GDM1 (cell line): ENCODE results near the gene ATAT1.

Source experiments
- DNase-seq: peaks from one replicate; lab custom pipeline; 2025; lab: John Stamatoyannopoulos, UW

The ATAT1 gene

DNA sequence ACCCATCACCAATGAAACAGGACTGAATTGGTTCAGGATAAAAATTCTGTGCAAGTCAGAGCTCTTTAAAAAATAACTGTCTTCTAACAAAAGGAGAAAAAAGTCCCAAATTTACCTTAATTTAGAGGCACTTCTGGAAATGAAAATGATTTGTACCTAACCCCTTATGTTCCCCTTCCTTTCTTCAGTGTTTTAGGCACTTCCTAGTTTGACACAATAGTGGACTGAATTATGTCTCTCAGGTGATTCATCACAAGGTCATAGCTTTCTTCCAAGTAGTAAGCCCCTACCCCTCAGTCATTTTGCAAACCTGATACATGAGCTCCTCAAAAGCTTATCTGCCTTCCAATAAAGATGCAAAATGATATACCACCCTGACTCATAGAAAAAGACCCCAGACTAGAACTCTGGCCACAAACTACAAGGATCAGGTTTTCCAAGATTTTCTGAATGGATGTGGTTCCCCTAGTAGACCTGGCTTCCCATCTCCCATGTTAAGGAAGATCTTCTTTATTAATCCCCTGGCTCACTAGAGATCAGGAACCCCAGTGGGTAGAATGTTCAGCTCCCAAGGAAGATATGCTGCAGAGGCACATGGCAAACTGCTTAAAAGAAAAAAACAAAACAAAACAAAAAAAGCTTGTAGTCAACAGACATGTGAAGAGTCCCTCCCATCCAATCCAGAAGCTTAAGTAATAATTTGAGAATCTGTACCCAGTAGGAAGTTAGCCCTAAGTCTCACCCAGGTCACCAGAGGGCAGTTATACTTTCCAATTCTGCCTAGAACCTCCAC is 13.2 kb upstream of the ATAT1 start:
- DNase-seq: no peak

DNA sequence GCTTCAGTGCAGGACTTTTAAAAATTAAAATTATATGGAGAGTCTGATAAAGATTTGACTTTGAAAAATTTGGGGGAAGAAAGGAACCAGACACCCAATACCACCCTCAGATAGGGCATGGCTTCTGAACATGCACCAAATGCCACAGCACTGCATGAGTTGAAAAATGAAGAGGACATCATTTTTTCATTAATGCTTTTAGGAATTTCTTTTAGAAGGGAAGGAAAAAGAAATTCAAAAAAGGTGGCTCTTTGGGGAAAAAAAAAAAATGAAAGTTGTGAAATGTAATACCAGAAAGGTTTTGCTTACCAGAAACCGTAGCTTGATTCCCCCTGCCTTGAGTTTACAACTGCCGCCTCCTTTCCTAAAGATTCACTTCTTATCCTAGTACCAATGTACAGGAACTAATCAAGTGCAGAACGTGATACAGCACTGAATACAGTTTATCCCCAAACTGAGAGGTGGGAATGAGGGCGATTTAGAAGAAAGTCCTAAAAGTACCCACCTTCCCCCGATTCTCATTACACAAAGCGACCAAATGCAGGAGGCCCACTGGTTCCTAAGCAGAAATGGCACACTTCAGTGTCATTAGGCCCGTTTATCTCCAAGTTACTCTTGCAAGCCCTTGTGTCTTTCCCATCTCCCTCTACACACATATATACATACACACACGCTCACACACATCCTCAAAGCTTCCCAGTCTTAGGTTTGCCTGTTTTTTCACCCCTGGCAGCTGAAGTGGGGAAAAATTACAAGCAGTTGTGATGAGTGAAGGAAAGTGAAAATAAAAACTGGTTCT is 12.4 kb upstream of the ATAT1 start:
- DNase-seq: no peak

DNA sequence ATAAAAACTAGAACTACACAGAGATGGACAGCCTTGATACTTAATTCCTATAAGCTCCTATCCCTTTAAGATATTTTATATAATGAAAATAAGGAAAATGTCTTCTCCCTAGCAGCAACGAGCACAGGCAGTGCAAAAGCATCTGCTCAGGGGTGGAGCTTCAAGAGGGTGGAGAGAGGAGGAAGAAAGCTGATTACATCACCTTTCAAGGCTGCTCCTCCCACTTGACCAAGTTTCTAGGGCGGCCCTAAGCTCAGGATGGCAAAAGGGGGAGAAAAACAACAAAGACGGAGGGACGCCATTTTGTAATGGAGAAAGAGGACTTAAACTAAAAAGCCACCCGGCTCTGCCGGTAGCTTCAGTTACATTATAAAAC is 11.8 kb upstream of the ATAT1 start:
- DNase-seq: peak; percentile 94

DNA sequence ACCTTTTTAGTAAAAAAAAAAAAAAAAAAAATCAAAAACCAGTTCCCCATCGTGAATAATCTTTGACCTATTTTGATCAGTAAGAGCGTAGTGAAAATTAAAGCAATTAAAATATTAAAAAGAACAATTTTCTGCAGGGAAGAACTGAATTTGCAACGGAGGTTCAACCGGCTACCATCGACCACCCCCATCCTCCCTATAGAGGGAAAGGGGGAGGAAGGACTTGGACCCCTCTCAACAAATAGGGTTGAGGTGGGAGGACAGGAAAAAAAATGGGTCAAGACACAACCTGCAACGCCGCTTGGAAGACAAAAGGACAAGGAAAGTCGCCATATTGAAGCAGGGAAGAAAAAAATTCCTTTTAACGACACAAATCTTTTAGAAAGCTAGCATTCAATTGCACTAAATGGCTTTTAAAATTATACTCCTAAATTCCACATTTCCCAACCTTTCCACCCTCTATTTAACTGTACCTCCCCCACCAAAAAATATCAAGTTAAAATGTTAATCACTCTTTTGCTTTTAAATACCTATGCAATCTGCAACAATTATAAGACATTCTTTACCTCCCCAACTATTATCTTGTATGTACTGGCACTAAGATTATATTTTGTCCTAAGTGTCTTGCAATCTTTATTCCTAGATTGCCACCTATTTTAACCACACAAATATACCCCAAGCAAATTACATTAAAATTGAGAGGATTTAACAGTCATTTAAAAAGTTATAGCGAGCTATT is 11.3 kb upstream of the ATAT1 start:
- DNase-seq: peak; percentile 43

DNA sequence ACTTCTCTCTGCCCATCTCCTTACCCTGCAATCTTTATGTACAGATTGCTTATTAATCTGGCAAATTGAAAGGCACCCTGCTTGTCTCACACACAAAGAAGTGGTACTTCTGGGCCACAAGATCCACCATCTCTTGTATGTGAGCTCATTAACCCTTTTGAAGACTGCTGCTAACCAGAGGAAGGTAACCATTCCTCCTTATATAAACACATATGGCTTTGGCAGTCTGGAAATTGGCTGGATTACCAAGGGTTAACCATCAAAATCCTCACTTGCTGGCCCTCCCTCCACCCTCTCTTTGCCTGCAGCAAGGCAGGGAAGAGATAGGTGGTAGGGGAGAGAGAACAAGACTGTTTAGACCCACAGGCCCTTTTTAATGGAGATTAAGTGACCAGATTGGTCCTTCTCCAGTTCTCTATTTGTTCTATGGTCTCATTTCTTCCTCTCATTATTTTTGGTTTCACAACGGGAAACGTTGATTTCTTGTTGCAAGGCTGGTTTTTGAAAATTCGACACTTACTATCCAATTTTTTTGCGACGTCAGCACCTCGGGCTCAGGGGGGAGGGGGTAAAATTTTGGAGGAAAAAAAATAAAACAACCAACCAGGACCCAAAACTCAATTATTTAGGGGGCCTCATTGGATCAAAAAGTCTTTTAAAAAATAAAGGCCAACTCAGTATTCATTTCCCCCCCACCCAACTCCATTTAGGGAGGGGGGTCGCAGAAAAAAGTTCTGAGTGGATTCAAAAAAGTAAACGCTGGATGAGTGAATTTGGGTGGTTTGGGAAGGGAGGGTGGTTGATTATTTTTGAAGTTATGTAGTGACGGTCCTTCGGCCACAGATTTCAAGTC is 10.5 kb upstream of the ATAT1 start:
- peak; percentile 11 for DNase-seq

DNA sequence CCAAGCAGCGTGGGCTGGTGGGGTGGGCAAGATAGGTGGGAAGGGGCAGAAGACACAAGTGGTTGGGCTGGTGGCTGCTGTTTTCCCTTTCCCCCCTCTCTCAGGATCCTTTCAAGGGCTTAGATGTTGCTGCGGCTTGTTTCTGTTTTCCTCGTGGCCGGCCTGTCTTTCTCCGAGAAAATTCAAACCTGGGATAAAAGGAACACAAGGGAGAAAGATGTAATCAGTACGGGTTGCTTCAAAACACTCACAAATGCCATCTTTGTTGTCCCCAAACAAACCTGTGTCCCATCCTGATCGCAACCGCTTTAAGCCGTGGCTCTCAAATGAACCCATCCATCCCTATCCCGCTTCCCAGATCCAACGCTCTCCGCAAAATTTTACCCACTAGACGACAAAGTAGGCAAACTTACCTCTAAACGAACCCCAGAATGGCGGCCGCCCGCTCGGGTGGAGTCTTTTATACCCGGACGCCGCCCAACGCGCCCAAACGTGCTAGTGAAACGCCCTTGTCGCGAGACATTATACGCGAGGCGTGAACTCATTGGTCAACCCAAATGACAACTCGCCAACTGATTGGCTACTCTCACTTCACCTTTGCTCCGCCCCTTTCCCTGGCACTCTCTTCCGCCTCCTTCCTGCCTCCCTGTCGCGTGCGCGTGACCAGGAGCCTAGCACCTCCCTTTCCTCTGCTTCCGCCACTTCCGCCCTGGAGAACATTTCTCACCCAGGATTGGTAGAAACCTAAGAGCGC is 9.7 kb upstream of the ATAT1 start, which contains the start of gene PPP1R10:
Gene PPP1R10, minus strand, starts transcription at position 433 of the 754 bp plus-strand sequence. CDS start 7,299 bp downstream, outside the sequence.
- peak; percentile 100 for DNase-seq

DNA sequence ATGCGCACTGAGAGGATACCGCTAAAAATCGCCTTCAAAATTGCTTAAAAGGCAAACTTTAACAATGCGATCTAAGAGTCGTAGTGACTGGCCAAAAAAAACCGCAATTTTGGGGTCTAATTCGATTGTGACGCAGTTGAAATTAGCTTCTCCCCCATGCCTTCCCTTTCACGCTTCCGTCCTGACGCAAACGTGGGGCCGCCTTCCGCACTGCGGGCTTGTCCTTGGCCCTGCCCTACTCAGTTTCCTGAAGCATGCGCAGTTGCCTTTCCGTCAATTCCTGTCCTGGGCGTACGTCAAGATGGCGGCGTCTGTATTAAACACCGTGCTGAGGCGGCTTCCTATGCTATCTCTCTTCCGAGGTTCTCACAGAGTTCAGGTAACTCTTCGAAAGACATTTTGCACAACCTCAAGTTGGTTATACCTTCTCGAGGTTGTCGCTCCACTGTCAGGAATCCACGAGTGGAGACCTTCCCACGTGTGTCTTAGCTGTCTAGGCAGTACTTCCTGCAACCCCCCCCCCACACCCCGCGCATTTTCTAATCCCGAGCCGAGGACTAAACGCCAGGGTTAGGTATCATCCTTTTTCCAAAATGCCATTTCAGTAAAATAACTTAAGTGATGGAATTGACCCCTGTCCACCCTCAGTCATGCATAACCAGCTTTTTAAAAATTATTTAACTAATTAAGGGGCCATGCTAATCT is 9.0 kb upstream of the ATAT1 start, which contains the start of gene MRPS18B:
Gene MRPS18B, plus strand, starts transcription at position 276 of the 705 bp plus-strand sequence. Its CDS starts 26 bp downstream, at position 302.
- peak; percentile 96 for DNase-seq

DNA sequence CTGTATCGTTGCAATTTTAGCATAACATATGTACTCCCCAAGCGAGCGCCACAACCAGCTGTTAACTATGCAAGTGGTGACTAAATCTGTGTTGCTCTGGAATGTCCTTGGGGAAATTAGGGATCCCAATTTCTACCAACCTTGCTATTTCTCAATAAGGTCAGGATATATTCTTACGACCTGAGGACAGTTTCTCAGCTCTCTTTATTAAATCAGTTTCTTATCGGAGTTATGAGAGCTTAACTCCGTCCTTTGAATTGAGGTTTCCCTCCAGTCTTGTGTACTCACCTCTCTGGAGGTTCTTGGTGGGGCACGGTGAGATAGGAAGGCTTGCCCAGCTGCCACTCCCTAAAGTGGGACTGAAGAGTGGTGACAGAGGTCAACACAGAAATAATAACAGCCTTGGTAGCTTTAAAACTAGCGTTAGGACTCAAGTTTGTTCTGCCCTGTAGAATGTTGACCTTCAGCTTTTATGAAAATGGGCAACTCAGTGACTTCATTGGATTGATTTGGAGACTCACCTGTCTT is 8.3 kb upstream of the ATAT1 start:
- DNase-seq: no peak

DNA sequence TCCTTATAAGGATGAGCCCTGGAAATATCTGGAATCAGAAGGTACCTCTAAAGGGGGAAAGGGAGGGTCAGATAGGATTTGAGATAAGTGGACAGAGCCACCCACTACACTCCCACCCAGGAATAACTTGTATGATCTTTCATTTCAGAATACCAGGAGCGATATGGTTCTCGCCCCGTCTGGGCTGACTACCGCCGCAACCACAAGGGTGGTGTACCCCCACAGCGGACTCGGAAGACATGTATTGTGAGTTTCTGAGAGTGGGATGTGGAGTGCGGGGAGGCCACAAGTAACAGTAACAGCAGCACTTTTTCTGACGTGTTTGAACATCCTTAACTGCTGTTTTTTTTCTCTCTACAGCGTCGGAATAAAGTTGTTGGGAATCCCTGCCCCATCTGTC is 7.1 kb upstream of the ATAT1 start:
- no peak for DNase-seq

DNA sequence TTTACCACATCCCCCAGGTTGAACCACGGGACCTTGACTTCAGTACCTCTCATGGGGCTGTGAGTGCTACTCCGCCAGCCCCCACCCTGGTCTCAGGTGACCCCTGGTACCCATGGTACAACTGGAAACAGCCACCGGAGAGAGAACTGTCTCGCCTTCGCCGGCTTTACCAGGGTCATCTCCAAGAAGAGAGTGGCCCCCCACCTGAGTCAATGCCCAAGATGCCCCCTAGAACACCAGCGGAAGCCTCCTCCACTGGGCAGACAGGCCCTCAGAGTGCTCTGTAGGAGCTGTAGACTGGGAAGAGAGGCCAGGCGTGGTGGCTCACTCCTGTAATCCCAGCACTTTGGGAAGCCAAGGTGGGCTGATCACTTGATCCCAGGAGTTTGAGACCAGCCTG is 1.2 kb upstream of the ATAT1 start:
- DNase-seq: no peak

DNA sequence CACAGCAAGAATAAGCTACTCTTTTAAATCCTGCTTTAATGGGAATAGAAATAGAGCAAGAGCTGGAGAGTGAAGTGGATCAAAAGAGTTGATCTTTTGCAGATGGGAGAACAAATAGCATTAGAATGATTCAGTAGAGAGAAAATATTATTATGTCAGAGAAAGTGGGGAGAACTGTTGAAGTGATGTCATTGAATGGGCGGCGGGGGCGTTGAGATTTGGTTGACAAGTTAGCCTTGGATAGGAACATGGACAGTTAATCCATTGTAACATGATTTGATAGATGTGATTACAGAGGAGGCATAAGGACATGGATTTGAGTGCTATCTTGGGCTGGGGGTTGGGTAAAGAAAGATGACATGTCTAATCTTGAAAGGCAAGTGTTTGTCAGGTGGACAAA is 9.2 kb downstream of the ATAT1 start:
- no peak for DNase-seq

DNA sequence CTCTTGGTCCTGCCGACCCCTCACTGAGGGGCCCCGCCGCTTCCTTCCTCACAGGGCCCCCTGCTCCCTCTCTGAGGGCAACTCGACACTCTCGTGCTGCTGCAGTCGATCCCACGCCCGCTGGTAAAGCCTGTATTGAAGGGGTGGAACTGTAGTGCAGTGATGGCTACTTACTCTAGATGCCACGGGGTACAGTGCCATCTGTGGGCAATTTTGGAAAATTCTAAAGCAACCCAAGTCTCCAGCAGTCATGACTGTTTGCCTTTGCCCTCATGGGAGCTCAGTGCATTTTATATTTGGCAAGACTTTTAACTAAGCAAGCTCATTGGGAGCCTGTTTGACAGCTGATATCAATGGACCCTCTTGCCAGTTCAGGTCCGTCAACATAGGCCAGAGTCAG is 13.8 kb downstream of the ATAT1 start:
- no peak for DNase-seq

DNA sequence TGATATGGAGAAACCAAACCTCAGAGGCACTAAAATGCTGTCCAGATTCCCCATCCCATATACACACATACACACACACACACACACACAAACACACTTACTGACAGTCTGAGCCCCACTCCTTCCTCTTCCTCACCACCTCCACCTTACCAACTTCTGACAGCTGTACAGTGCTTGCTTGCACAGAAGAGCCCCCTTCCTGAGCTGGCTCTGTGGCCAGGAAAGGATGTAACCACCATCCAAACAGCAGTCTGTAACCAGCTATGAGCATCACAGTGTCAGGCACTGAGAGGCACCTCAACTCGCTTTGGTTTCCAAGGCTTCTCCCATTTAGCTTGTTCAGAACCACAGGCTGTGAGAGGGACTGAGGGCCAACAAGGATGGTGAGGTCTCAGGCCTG is 14.4 kb downstream of the ATAT1 start:
- DNase-seq: peak; percentile 74

DNA sequence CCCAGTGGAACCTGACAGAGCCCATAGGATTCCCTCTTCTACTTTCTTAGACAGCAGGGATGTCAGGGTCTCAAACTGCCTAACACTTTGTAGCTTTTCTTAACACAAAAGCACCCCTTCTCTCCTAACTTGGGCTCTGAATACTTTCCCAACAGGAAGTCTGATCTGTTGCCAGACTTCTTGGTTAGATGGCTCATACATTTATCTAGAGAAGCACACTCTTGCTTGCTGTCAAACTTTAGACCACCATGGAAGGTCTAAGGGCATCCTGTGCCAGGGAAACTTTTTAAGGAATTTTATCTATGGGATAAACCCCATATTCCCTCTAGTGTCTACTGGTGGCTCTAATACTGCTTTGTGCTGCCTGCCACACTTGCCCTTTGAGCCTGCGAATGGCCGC is 17.0 kb downstream of the ATAT1 start:
- no peak for DNase-seq

DNA sequence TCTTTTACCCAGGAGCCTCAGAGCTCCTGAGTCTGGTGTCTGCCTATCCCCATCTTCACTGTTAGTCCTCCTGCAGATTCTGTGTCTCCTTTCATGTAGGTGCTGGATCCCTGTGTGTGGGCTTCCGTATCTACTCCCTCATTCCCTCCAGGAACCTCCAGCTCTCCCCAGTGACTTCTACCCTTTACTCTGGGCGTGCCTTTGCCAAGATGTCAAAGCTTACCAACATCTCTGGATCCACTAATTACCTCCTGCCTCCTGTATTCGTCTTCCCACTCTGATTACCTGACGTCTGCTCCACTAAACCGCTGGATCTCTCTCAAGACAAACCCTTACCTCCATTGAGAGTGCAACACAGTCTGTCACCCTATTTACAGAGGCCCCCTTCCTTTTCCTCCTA is 18.1 kb downstream of the ATAT1 start:
- no peak for DNase-seq

DNA sequence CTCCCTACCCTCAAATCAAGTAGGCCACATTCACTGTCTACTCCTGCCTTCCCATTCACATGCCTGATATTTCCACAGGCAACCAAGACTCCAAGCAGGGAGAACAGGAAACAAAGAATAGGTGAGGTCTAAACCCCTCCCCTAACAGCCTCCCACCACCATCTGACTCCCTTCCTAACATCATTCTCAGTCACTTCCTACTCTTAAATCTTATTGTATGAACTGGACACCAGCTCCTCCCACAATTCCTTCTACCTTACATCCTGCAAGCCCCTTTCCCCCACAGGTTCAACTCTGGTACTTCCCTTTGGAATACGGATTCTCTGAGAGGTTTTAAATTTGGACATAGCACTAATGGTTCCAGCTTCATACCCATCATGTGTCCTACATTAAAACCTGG is 19.3 kb downstream of the ATAT1 start:
- DNase-seq: no peak

DNA sequence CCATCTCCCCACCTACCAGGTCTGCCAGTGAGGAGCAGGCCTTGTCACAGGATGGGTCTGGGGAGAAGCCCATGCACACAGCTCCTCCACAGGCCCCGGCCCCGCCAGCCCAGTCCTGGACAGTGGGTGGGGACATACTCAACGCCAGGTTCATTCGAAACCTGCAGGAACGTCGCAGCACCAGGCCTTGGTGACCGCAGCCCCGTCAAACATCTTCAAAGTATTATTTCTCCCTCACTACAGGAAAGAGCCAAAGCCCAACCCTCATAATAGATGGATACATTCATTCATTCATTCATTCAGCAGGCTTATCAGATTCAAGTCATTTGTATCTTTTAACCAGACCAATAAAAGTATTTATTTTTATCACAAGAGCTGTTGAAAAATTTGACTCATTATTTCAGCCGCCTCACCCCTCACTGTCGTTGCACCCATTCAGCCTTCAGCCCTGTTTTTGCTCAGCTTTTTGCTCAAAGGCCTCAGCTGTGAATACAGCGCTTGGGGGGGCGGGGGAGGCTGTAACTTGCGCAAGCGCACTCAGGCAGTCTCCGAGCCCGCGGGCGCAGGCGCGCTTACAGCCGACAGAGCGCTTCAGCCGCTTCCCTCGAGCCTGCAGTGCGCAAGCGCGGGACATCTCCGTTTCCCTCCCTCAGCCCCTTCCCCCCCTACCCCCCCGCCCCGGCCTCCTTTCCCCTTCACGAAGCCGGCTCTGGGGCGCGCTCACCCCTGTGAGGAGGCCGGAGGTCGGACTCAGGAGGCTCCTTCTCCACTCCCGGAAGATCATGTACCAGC is 20.0 kb downstream of the ATAT1 start, which contains the start of gene C6orf136:
Gene C6orf136, plus strand, starts transcription at position 684 of the 792 bp plus-strand sequence. Its CDS starts 99 bp downstream, at position 783.
- DNase-seq: peak; percentile 89

DNA sequence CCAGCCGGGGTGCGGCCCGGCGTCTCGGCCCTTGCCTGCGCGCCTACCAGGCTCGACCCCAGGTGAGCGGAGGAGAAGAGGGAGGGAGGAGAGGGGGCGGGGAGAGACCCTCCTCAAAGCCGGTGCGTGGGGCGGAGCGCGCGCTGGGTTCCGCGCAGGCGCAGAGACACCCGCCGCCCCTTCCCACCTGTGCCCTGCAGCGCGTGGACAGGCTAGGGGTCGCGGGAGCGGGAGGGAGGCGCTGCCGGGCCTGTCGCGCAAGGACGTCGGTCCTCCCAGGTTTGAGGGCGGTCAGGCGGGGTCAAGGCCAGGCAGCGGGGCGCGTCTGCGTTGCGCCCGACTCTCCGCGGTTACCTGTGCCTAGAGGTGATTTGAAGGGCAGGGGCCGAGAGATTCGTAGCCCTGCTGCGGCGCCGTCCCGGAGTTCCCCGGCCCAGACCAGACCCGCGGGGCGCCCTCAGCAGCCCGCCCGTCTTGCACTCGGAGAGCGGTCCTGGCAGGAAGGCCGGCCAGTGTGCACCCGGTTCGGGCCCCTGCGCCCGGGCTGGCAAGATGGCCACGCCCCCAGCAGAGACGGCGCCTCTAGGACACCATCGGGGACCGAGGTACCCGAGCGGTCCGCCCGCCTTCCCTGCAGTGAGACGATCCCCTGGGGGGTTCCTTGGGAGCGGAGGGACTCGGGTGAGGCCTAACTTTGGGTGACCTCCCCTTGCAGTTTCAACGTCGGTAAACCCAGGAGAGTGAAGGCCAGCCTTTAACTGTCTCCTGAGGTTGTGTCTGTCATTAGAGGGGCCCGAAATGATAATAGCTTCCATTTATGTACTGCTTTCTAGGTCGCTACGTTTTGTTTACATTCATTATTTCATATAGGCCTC is 20.8 kb downstream of the ATAT1 start:
- DNase-seq: peak; percentile 75
